ENCODE measurements around the gene NUFIP2. TPM values are rescaled to one million over a fixed set of nuclear protein-coding genes. Genes with fewer than 3 reads are reported as not detected.
"Not testable (repeated sequence)": the region's sequence is repeated elsewhere in the genome, so short reads cannot be mapped to it uniquely, and the experiment has no call there.

NUFIP2 gene
- total RNA-seq, 1 donor from 2014 or later = 78.5 TPM

GRCh38 chr17:29240968-29241963 lies 52.7 kb downstream of the NUFIP2 start:
- intact Hi-C loops (cut with micrococcal nuclease) = no loop called here

GRCh38 chr17:29240477-29240876 lies 53.5 kb downstream of the NUFIP2 start:
- intact Hi-C loops (cut with micrococcal nuclease) = no loop called here

- intact Hi-C loops (cut with micrococcal nuclease) = no loop called here
Observed at GRCh38 chr17:29238133-29238850, 55.7 kb downstream of the NUFIP2 start.

- intact Hi-C loops (cut with micrococcal nuclease) = no loop called here
Observed at GRCh38 chr17:29237476-29238132, 56.3 kb downstream of the NUFIP2 start.

GRCh38 chr17:29235904-29236303 lies 58.0 kb downstream of the NUFIP2 start:
- intact Hi-C loops (cut with micrococcal nuclease) = no loop called here

- intact Hi-C loops (cut with micrococcal nuclease) = not testable (repeated sequence)
Observed at GRCh38 chr17:29234972-29235371, 59.0 kb downstream of the NUFIP2 start.

- intact Hi-C loops (cut with micrococcal nuclease) = no loop called here
Observed at GRCh38 chr17:29233301-29233700, 60.6 kb downstream of the NUFIP2 start.

GRCh38 chr17:29225396-29225795 lies 68.6 kb downstream of the NUFIP2 start:
- intact Hi-C loops (cut with micrococcal nuclease) = no loop called here

- intact Hi-C loops (cut with micrococcal nuclease) = not testable (repeated sequence)
Observed at GRCh38 chr17:29221338-29221737, 72.6 kb downstream of the NUFIP2 start.

- intact Hi-C loops (cut with micrococcal nuclease) = loop anchor here (1.0 kb wide), 2 partner anchors 70 to 74 kb away; no protein-coding TSS in a partner anchor
Observed at GRCh38 chr17:29219378-29220047, 74.4 kb downstream of the NUFIP2 start.

GRCh38 chr17:29216856-29217255 lies 77.1 kb downstream of the NUFIP2 start:
- intact Hi-C loops (cut with micrococcal nuclease) = no loop called here

- intact Hi-C loops (cut with micrococcal nuclease) = no loop called here
Observed at GRCh38 chr17:29216181-29216580, 77.8 kb downstream of the NUFIP2 start.

GRCh38 chr17:29215717-29216116 lies 78.2 kb downstream of the NUFIP2 start:
- intact Hi-C loops (cut with micrococcal nuclease) = no loop called here

- intact Hi-C loops (cut with micrococcal nuclease) = no loop called here
Observed at GRCh38 chr17:29215174-29215573, 78.8 kb downstream of the NUFIP2 start.

GRCh38 chr17:29214215-29215146 lies 79.5 kb downstream of the NUFIP2 start:
- intact Hi-C loops (cut with micrococcal nuclease) = no loop called here

- intact Hi-C loops (cut with micrococcal nuclease) = no loop called here
Observed at GRCh38 chr17:29212681-29213121, 81.2 kb downstream of the NUFIP2 start.

- intact Hi-C loops (cut with micrococcal nuclease) = no loop called here
Observed at GRCh38 chr17:29212094-29212631, 81.8 kb downstream of the NUFIP2 start.

- intact Hi-C loops (cut with micrococcal nuclease) = no loop called here
Observed at GRCh38 chr17:29210879-29211278, 83.1 kb downstream of the NUFIP2 start.

- intact Hi-C loops (cut with micrococcal nuclease) = no loop called here
Observed at GRCh38 chr17:29209073-29209472, 84.9 kb downstream of the NUFIP2 start.

- intact Hi-C loops (cut with micrococcal nuclease) = no loop called here
Observed at GRCh38 chr17:29207975-29208374, 86.0 kb downstream of the NUFIP2 start.
